SK-N-SH (cell line): ENCODE data around the gene RGS13. TPM values are rescaled to one million over a fixed set of nuclear protein-coding genes. Genes with fewer than 3 reads are reported as not detected.

Experiments used
- CTCF ChIA-PET: fragments of 300-600, 350-600 bp; formaldehyde crosslinking; extraction: SDS; loops from one replicate; lab custom pipeline; 2021; lab: Yijun Ruan, JAX
- POLR2A ChIA-PET: fragments of 350-600 bp; sonication (Branson Sonifier 250); formaldehyde crosslinking; extraction: SDS; loops from one replicate; lab custom pipeline; 2020; ENCODE audit warnings: antibody characterized with exemption, inconsistent platforms; lab: Yijun Ruan, JAX
- DNase-seq: peaks from one replicate; pipeline ENCODE4 v3.0.0; 2012
- H2AFZ ChIP-seq: fragments of 200-600 bp; sonication (generic); 2 replicates; pipeline ENCODE4 v1.8.1; 2016; ENCODE audit warnings: antibody characterized with exemption, mild to moderate bottlenecking, low read depth
- H3F3A ChIP-seq: fragments of 200-600 bp; sonication (generic); replicated peaks from 2 replicates; pipeline ENCODE3; 2016; ENCODE audit warnings: antibody characterized with exemption, mild to moderate bottlenecking; ENCODE audit not compliant: insufficient read depth
- H3K27ac ChIP-seq, 2 experiments: fragments of 200-500 bp in 1 of 2; fragments of 200-600 bp in 1 of 2; sonication (Bioruptor generic) in 1 of 2; sonication (generic), shearing (Covaris generic) in 1 of 2; 2 replicates each; pipeline versions ENCODE4 v1.5.1 to v1.6.1; 2014 to 2016; ENCODE audit warnings: low read depth in 2 of 2, inconsistent platforms in 1 of 2, low read length in 1 of 2, mild to moderate bottlenecking in 1 of 2, mixed read lengths in 1 of 2
- H3K27me3 ChIP-seq: fragments of 200-600 bp; sonication (generic), shearing (Covaris generic); 2 replicates; pipeline ENCODE4 v1.6.1; 2016; ENCODE audit warnings: mixed run types; ENCODE audit not compliant: insufficient read depth
- H3K36me3 ChIP-seq, 2 experiments: fragments of 200-500 bp in 1 of 2; fragments of 200-600 bp in 1 of 2; sonication (Bioruptor generic) in 1 of 2; sonication (generic) in 1 of 2; replicated peaks in 1 of 2; 2 replicates each; pipeline versions ENCODE3 to v1.5.1; 2014 to 2016; ENCODE audit warnings: low read length in 1 of 2, mild to moderate bottlenecking in 1 of 2; ENCODE audit not compliant: insufficient read depth in 2 of 2, control insufficient read depth in 1 of 2
- H3K4me1 ChIP-seq, 2 experiments: fragments of 200-500 bp in 1 of 2; fragments of 200-600 bp in 1 of 2; sonication (Bioruptor generic) in 1 of 2; sonication (generic), shearing (Covaris generic) in 1 of 2; 2 replicates each; pipeline versions ENCODE4 v1.5.1 to v1.6.1; 2014 to 2016; ENCODE audit warnings: low read depth in 1 of 2, low read length in 1 of 2, mixed run types in 1 of 2; ENCODE audit not compliant: insufficient read depth in 2 of 2, control insufficient read depth in 1 of 2
- H3K4me2 ChIP-seq: fragments of 200-600 bp; sonication (generic), shearing (Covaris generic); 2 replicates; pipeline ENCODE4 v1.6.1; 2017; ENCODE audit warnings: mixed run types
- H3K4me3 ChIP-seq, 2 experiments: fragments of 200-500 bp in 1 of 2; fragments of 200-600 bp in 1 of 2; sonication (Bioruptor generic) in 1 of 2; sonication (generic), shearing (Covaris generic) in 1 of 2; 2 replicates each; pipeline versions ENCODE4 v1.5.1 to v1.8.1; 2014 to 2016; ENCODE audit warnings: low read depth in 2 of 2, inconsistent platforms in 1 of 2, low read length in 1 of 2, mild to moderate bottlenecking in 1 of 2, mixed read lengths in 1 of 2, moderate library complexity in 1 of 2
- H3K79me2 ChIP-seq: fragments of 200-600 bp; sonication (generic); 2 replicates; pipeline ENCODE4 v1.8.1; 2017; ENCODE audit warnings: mild to moderate bottlenecking; ENCODE audit not compliant: insufficient read depth
- H3K9ac ChIP-seq: fragments of 200-600 bp; sonication (generic); 2 replicates; pipeline ENCODE4 v1.6.1; 2017; ENCODE audit warnings: mixed run types
- H3K9me2 ChIP-seq: fragments of 200-600 bp; sonication (generic); 2 replicates; pipeline ENCODE4 v1.6.1; 2017; ENCODE audit warnings: mixed run types
- H3K9me3 ChIP-seq: fragments of 200-600 bp; sonication (generic); 2 replicates; pipeline ENCODE4 v1.6.1; 2017; ENCODE audit warnings: mixed run types, mild to moderate bottlenecking, moderate library complexity
- H4K20me1 ChIP-seq: fragments of 200-600 bp; sonication (generic); 2 replicates; pipeline ENCODE4 v1.6.1; 2017; ENCODE audit warnings: mild to moderate bottlenecking, mixed run types; ENCODE audit not compliant: insufficient read depth
- ELF1 ChIP-seq: IDR thresholded peaks from 2 replicates; pipeline ENCODE4 v1.4.0; 2012
- EZH2phosphoT487 ChIP-seq: fragments of 200-600 bp; sonication (generic); IDR thresholded peaks from 2 replicates; pipeline ENCODE4 v1.6.1; 2017; ENCODE audit warnings: low read depth, mixed run types, mild to moderate bottlenecking, antibody characterized with exemption, moderate library complexity, borderline replicate concordance
- FOSL2 ChIP-seq: IDR thresholded peaks from 2 replicates; pipeline ENCODE4 v1.4.0; 2012; ENCODE audit warnings: low read depth, mild to moderate bottlenecking, moderate library complexity, borderline replicate concordance
- FOXJ3 ChIP-seq: sonication (generic); formaldehyde crosslinking; IDR thresholded peaks from 2 replicates; pipeline ENCODE4 v1.5.1; 2020; ENCODE audit warnings: mild to moderate bottlenecking, missing genetic modification reagents
- MXI1 ChIP-seq: IDR thresholded peaks from 2 replicates; pipeline ENCODE4 v1.6.1; 2012; ENCODE audit warnings: mild to moderate bottlenecking, low read depth, low read length, improper control_type of control experiment
- NRF1 ChIP-seq: IDR thresholded peaks from 2 replicates; pipeline ENCODE4 v1.6.1; 2012; ENCODE audit warnings: low read depth, mild to moderate bottlenecking, low read length
- POLR2AphosphoS5 ChIP-seq: IDR thresholded peaks from 2 replicates; pipeline ENCODE4 v1.6.1; 2012; ENCODE audit warnings: low read depth, low read length
- RFX5 ChIP-seq: IDR thresholded peaks from 2 replicates; pipeline ENCODE4 v1.6.1; 2012; ENCODE audit warnings: mild to moderate bottlenecking, improper control_type of control experiment, low read length
- SIN3A ChIP-seq: IDR thresholded peaks from 2 replicates; pipeline ENCODE4 v1.6.1; 2012; ENCODE audit warnings: low read depth, mild to moderate bottlenecking, low read length, moderate library complexity, borderline replicate concordance
- SMC3 ChIP-seq: IDR thresholded peaks from 2 replicates; pipeline ENCODE4 v1.6.1; 2012; ENCODE audit warnings: low read depth, low read length, improper control_type of control experiment
- TCF12 ChIP-seq: IDR thresholded peaks from 2 replicates; pipeline ENCODE4 v1.4.0; 2012
- TEAD4 ChIP-seq: IDR thresholded peaks from 2 replicates; pipeline ENCODE4 v1.4.0; 2012; ENCODE audit warnings: mild to moderate bottlenecking, borderline replicate concordance; ENCODE audit not compliant: insufficient read depth
- YY1 ChIP-seq: IDR thresholded peaks from 2 replicates; pipeline ENCODE4 v1.4.0; 2012; ENCODE audit warnings: low read depth, mild to moderate bottlenecking
- WGBS: methylation state at CpG from one replicate; pipeline ENCODE4 v1.1.6; 2017; ENCODE audit warnings: low lambda C conversion rate; 5-methylcytosine and 5-hydroxymethylcytosine counted together
- polyA plus RNA-seq, 3 experiments: library from polyadenylated mRNA; depleted of rRNA; stranded (reverse); fragments of >200 nt; gene quantifications; 2 replicates each; pipeline ENCODE4 v1.2.3, GENCODE V29; 2012
- TF ChIP-seq, protein P1 (sequence below): fragments of 150-350 bp; IDR thresholded peaks from 2 replicates; pipeline ENCODE4 v1.6.1; 2017; ENCODE audit warnings: antibody characterized with exemption, low read length, low read depth, borderline replicate concordance
- TF ChIP-seq, protein P2 (sequence below): fragments of 200-600 bp; sonication (generic); IDR thresholded peaks from 2 replicates; pipeline ENCODE4 v1.6.1; 2017; ENCODE audit warnings: antibody characterized with exemption, mild to moderate bottlenecking, moderate library complexity
- TF ChIP-seq, protein P3 (sequence below): fragments of 150-350 bp; IDR thresholded peaks from 2 replicates; pipeline ENCODE4 v1.6.1; 2016; ENCODE audit warnings: mild to moderate bottlenecking, low read depth, low read length
- TF ChIP-seq, protein P4 (sequence below): IDR thresholded peaks from 2 replicates; pipeline ENCODE4 v1.6.1; 2012; ENCODE audit warnings: mild to moderate bottlenecking, low read depth, low read length, moderate library complexity

Gene RGS13
- polyA plus RNA-seq, 1 of the 3 experiments (the other 2 are of a cell fraction) = not detected

DNA sequence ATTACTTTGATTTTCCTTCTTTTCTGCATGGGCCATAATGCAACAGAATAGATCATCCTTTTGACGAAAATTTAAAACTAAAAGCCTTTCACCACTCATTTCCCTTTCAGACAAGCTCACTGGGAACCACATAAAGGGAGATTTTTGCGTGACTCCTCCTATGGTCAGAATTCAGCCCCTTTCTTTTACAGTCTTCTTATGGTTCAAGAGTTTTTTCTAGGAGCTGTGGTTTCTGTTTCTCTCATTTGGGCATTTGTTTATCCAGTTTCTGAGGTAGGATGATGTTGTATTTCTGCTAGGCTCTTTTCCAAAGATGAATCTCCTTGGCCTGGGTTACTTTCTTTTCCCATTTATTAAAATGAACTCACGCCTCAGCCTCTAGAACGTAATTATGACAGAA, 43.4 kb upstream of the RGS13 start:
- Histone ChIP-seq H3K79me2 (no peaks in the 10 kb centered on the region), H2AFZ (no peak overlapping the region), H3K4me3 (no peak overlapping the region), H3K27ac (peak overlapping the region in 1 of 2 experiments; percentile 21; a peak in 1 of 4 replicates), H3F3A (peaks cover 5% of the 10 kb centered on the region), H3K9me2 (no peaks in the 10 kb centered on the region), H3K9ac (no peak overlapping the region), H3K27me3 (no peaks in the 10 kb centered on the region), H3K4me2 (no peak overlapping the region), H3K36me3 (no peaks in the 10 kb centered on the region), H3K4me1 (peaks cover 5 to 16% of the 10 kb centered on the region in 2 experiments; a peak in 3 of 4 replicates), H4K20me1 (no peaks in the 10 kb centered on the region), H3K9me3 (no peaks in the 10 kb centered on the region)
- POLR2A ChIA-PET = no interaction called here
- DNase-seq = no peak
- no peak for TF ChIP-seq TEAD4
- no peak for TF ChIP-seq MXI1
- no peak for TF ChIP-seq ELF1
- no peak for TF ChIP-seq SMC3
- TF ChIP-seq, protein P1, sequence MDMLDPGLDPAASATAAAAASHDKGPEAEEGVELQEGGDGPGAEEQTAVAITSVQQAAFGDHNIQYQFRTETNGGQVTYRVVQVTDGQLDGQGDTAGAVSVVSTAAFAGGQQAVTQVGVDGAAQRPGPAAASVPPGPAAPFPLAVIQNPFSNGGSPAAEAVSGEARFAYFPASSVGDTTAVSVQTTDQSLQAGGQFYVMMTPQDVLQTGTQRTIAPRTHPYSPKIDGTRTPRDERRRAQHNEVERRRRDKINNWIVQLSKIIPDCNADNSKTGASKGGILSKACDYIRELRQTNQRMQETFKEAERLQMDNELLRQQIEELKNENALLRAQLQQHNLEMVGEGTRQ = no peak
- no peak for TF ChIP-seq NRF1
- TF ChIP-seq RFX5 = no peak
- TF ChIP-seq YY1 = no peak
- no peak for TF ChIP-seq SIN3A
- no peak for TF ChIP-seq POLR2AphosphoS5
- TF ChIP-seq, protein P2, sequence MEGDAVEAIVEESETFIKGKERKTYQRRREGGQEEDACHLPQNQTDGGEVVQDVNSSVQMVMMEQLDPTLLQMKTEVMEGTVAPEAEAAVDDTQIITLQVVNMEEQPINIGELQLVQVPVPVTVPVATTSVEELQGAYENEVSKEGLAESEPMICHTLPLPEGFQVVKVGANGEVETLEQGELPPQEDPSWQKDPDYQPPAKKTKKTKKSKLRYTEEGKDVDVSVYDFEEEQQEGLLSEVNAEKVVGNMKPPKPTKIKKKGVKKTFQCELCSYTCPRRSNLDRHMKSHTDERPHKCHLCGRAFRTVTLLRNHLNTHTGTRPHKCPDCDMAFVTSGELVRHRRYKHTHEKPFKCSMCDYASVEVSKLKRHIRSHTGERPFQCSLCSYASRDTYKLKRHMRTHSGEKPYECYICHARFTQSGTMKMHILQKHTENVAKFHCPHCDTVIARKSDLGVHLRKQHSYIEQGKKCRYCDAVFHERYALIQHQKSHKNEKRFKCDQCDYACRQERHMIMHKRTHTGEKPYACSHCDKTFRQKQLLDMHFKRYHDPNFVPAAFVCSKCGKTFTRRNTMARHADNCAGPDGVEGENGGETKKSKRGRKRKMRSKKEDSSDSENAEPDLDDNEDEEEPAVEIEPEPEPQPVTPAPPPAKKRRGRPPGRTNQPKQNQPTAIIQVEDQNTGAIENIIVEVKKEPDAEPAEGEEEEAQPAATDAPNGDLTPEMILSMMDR = no peak
- TF ChIP-seq EZH2phosphoT487 = no peak
- TF ChIP-seq TCF12 = no peak
- TF ChIP-seq, protein P3, sequence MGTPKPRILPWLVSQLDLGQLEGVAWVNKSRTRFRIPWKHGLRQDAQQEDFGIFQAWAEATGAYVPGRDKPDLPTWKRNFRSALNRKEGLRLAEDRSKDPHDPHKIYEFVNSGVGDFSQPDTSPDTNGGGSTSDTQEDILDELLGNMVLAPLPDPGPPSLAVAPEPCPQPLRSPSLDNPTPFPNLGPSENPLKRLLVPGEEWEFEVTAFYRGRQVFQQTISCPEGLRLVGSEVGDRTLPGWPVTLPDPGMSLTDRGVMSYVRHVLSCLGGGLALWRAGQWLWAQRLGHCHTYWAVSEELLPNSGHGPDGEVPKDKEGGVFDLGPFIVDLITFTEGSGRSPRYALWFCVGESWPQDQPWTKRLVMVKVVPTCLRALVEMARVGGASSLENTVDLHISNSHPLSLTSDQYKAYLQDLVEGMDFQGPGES = no peak
- TF ChIP-seq, protein P4, sequence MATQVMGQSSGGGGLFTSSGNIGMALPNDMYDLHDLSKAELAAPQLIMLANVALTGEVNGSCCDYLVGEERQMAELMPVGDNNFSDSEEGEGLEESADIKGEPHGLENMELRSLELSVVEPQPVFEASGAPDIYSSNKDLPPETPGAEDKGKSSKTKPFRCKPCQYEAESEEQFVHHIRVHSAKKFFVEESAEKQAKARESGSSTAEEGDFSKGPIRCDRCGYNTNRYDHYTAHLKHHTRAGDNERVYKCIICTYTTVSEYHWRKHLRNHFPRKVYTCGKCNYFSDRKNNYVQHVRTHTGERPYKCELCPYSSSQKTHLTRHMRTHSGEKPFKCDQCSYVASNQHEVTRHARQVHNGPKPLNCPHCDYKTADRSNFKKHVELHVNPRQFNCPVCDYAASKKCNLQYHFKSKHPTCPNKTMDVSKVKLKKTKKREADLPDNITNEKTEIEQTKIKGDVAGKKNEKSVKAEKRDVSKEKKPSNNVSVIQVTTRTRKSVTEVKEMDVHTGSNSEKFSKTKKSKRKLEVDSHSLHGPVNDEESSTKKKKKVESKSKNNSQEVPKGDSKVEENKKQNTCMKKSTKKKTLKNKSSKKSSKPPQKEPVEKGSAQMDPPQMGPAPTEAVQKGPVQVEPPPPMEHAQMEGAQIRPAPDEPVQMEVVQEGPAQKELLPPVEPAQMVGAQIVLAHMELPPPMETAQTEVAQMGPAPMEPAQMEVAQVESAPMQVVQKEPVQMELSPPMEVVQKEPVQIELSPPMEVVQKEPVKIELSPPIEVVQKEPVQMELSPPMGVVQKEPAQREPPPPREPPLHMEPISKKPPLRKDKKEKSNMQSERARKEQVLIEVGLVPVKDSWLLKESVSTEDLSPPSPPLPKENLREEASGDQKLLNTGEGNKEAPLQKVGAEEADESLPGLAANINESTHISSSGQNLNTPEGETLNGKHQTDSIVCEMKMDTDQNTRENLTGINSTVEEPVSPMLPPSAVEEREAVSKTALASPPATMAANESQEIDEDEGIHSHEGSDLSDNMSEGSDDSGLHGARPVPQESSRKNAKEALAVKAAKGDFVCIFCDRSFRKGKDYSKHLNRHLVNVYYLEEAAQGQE = no peak
- no peak for TF ChIP-seq FOXJ3
- no peak for TF ChIP-seq FOSL2
- CTCF ChIA-PET = interaction anchor here (1.2 kb wide), 2 partner anchors 21 to 118 kb away, joined by 3 to 4 read pairs; no protein-coding TSS in a partner anchor
- WGBS = 90% methylated on average over 4 of the region's 4 CpGs
